ENCODE measurements around the gene PTPRG.

The PTPRG gene

DNA sequence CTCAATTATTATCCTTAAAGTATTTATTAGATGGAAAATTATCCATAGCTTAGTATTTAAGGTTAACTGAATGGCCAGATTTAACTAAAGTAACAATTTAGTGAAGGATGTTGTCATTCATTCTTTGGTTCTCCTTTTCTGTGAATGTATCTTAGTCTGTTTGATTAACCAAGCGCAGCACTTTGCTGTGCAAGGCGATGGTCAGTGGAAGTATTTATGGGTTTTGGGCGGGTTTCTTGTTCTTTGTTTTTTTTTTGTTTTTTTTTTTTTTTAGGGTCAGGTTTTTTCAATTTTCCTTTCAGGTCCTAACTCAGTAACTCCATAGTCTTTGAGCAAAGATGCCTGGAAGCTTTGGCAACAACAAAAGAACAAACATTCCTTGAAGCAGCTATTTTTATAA is 328.8 kb downstream of the PTPRG start:
- in situ Hi-C loops (cut with HindIII; ENCODE audit: low sequenced_read_pairs): no loop called here
- H3K4me3 ChIP-seq (ENCODE audit: low read depth, low read length): no peak overlapping the region
- TF ChIP-seq, protein P1, sequence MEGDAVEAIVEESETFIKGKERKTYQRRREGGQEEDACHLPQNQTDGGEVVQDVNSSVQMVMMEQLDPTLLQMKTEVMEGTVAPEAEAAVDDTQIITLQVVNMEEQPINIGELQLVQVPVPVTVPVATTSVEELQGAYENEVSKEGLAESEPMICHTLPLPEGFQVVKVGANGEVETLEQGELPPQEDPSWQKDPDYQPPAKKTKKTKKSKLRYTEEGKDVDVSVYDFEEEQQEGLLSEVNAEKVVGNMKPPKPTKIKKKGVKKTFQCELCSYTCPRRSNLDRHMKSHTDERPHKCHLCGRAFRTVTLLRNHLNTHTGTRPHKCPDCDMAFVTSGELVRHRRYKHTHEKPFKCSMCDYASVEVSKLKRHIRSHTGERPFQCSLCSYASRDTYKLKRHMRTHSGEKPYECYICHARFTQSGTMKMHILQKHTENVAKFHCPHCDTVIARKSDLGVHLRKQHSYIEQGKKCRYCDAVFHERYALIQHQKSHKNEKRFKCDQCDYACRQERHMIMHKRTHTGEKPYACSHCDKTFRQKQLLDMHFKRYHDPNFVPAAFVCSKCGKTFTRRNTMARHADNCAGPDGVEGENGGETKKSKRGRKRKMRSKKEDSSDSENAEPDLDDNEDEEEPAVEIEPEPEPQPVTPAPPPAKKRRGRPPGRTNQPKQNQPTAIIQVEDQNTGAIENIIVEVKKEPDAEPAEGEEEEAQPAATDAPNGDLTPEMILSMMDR (IDR thresholded peaks at IDR 0.05; ENCODE audit: low read depth, low read length, missing control alignments): no peak
- DNase-seq (ENCODE audit: low read depth): no peak

DNA sequence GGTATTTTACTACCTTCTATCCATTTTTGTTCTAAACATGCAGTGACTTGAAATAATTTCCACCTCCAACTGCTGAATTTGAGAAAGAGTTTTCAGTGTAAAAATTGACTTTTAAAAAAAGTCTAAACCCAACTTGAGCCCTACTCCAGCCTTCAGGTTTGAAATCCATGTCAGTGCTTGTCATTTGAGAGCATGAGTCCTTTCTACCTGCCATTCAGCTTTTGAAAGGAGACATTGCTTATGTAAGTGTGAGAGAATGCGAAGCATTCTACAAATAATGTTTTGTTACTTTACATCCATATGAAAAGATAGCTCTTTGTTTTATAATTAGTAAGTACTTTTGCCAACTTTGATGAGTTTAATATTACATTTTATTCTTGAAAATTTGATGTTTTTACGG is 329.2 kb downstream of the PTPRG start:
- TF ChIP-seq, protein P1 (IDR thresholded peaks at IDR 0.05; ENCODE audit: low read depth, low read length, missing control alignments): no peak
- DNase-seq (ENCODE audit: low read depth): no peak
- in situ Hi-C loops (cut with HindIII; ENCODE audit: low sequenced_read_pairs): no loop called here
- no peak overlapping the region for H3K4me3 ChIP-seq (ENCODE audit: low read depth, low read length)

DNA sequence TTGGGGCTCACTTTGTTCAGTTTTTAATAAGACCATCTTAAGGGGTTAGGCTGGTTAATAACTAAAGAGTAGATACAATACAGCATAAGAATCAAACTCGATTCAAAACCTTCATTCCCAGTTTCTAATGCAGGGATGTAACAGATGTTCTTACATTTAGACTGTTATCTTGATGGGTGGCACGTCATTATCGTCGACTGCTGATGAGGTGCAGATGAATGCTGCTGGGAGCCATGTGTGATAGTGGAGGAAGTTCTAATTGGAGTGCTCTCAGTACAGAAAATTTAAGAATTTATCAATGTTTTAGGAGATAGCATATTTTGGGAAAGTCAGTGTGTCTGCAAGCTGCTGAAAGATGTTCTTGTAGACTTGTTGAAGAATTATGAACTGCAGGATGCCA is 331.5 kb downstream of the PTPRG start:
- in situ Hi-C loops (cut with HindIII; ENCODE audit: low sequenced_read_pairs): no loop called here
- TF ChIP-seq, protein P1 (IDR thresholded peaks at IDR 0.05; ENCODE audit: low read depth, low read length, missing control alignments): no peak
- DNase-seq (ENCODE audit: low read depth): no peak
- H3K4me3 ChIP-seq (ENCODE audit: low read depth, low read length): no peak overlapping the region

DNA sequence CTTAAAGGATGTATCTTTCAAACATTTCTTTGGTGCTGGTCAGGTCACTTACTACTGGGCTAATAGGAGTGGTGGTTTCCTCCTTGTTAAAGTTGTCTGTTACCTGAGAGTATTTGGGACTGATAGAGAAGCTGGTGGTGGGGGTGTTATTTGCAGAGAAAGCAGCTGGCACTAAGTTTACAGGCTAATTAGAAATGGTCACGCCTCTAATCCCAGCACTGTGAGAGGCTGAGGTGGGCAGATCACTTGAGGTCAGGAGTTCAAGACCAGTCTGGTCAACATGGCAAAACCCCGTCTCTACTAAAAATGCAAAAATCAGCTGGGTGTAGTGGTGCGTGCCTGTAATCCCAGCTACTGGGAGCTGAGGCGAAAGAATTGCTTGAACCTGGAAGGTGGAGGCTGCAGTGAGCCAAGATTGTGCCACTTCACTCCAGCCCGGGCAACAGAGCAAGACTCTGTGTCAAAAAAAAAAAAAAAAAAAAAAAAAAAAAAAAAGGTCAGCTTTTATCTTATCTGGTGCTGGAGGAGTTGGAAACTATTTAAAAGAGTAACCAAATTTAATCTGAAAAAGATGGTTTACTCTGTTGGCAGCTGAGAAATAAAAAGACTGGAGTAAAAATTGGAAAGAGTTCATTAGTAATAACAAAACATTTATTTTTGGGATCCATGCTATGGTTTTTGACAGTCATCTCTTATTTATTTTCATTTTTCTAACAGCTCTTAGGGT is 332.6 kb downstream of the PTPRG start:
- TF ChIP-seq, protein P1 (IDR thresholded peaks at IDR 0.05; ENCODE audit: low read depth, low read length, missing control alignments): no peak
- no peak for DNase-seq (ENCODE audit: low read depth)
- no peak overlapping the region for H3K4me3 ChIP-seq (ENCODE audit: low read depth, low read length)
- in situ Hi-C loops (cut with HindIII; ENCODE audit: low sequenced_read_pairs): no loop called here

DNA sequence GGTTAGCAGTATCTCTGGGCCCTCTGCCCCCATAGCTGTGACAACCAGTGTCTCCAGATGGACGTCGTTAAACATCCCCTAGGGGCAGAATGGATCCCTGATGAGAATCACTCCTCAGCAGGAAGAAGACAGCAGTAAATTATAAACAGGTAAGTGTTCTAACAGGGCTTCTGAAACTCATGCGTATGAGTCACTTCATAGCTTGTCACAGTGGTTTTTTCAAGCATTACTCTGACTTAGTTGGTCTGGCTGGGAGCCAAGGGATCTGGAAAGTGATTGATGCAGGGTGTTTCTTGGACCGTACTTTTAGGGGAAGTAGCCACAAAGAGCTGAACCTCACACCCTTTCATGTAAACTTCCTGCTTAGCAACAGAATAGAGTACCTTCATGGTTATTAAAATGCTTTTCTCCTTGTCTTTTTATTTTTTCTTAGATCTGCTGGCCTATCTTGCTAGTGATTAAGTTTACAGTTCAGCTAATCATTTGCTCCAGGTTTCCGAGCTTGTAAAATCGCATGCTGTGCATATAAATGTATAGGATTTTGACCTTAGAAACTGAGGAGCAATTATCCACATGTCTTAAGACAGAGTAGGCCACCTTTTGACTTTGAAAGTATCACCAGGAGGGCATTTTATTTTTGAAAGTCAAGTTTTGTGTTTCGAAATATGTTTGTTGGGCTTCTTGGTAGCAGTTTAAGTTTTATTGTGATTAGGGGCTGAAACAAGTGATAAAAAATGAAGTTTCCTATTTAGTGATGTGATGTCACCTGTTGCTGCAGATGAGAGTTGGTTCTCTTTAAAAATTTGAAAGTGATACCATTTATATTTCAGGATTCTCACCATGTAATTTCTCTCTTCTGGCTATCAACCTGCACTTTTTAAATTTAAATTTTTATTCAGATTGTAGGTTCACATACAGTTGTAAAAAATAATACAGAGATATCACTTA is 333.9 kb downstream of the PTPRG start:
- DNase-seq (ENCODE audit: low read depth): peak; percentile 99
- H3K4me3 ChIP-seq (ENCODE audit: low read depth, low read length): no peak overlapping the region
- TF ChIP-seq, protein P1 (IDR thresholded peaks at IDR 0.05; ENCODE audit: low read depth, low read length, missing control alignments): no peak
- in situ Hi-C loops (cut with HindIII; ENCODE audit: low sequenced_read_pairs): no loop called here

DNA sequence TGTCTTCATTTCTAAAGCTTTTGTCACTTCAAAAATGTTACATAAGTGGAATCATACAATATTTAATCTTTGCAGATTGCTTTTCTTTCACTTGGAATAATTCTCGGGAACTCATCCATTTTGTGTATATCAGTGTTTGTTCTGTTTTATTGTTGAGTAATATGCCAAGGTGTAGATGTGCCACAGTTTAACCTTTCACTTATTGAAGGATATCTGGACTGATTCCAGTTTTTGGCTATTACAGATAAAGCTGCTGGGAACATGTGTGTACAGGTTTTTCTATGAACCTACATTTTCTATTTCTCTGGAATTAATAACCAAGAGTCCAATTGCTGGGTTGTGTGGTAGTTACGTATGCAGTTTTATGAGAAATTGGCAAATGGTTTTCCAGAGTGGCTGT is 334.9 kb downstream of the PTPRG start:
- DNase-seq (ENCODE audit: low read depth): no peak
- TF ChIP-seq, protein P1 (IDR thresholded peaks at IDR 0.05; ENCODE audit: low read depth, low read length, missing control alignments): no peak
- in situ Hi-C loops (cut with HindIII; ENCODE audit: low sequenced_read_pairs): no loop called here
- H3K4me3 ChIP-seq (ENCODE audit: low read depth, low read length): no peak overlapping the region

Data from astrocyte of the cerebellum (primary cell).